ENCODE results near the gene JAZF1.

DNA sequence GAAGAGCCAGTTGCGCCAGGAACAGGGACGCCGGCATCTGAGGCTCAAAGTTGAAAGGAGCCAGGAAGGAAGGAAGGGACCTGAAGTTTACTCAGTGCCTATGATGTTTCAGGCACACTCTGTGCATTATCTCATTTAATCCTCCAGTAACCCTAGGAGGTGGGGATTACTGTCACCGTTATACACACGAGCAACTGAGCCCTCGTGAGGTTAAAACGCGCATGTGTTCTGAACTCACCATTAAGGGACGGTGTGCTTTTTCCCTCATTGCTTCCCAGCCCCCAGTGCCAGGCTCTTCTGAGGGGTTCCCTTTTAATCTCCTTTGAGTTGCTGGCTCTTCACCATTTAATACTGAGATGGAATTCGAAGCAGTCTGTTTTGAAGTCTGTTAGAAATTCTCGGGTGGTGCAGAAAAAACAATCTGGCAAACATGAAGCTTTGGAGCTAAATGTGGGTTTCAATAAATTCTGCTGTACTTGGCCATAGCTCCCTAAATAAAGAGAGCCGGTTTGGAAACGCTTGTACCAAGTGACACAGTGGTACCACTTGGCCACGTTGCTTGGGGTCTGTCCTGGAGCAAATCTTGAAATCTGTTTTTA is 338.4 kb downstream of the JAZF1 start:
- TF ChIP-seq, protein P1, sequence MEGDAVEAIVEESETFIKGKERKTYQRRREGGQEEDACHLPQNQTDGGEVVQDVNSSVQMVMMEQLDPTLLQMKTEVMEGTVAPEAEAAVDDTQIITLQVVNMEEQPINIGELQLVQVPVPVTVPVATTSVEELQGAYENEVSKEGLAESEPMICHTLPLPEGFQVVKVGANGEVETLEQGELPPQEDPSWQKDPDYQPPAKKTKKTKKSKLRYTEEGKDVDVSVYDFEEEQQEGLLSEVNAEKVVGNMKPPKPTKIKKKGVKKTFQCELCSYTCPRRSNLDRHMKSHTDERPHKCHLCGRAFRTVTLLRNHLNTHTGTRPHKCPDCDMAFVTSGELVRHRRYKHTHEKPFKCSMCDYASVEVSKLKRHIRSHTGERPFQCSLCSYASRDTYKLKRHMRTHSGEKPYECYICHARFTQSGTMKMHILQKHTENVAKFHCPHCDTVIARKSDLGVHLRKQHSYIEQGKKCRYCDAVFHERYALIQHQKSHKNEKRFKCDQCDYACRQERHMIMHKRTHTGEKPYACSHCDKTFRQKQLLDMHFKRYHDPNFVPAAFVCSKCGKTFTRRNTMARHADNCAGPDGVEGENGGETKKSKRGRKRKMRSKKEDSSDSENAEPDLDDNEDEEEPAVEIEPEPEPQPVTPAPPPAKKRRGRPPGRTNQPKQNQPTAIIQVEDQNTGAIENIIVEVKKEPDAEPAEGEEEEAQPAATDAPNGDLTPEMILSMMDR (IDR thresholded peaks at IDR 0.05) = no peak
- no peak for TF ChIP-seq EZH2 (IDR thresholded peaks at IDR 0.05; ENCODE audit: borderline replicate concordance, insufficient read depth, low read depth, low read length, poor library complexity, severe bottlenecking)

Data from B cell (primary cell).